ENCODE data around the gene NFS1. TPM values are rescaled to one million over a fixed set of nuclear protein-coding genes. Genes with fewer than 3 reads are reported as not detected.

The NFS1 gene
- total RNA-seq, 1 donor from 2014 or later = 26.0 TPM

DNA sequence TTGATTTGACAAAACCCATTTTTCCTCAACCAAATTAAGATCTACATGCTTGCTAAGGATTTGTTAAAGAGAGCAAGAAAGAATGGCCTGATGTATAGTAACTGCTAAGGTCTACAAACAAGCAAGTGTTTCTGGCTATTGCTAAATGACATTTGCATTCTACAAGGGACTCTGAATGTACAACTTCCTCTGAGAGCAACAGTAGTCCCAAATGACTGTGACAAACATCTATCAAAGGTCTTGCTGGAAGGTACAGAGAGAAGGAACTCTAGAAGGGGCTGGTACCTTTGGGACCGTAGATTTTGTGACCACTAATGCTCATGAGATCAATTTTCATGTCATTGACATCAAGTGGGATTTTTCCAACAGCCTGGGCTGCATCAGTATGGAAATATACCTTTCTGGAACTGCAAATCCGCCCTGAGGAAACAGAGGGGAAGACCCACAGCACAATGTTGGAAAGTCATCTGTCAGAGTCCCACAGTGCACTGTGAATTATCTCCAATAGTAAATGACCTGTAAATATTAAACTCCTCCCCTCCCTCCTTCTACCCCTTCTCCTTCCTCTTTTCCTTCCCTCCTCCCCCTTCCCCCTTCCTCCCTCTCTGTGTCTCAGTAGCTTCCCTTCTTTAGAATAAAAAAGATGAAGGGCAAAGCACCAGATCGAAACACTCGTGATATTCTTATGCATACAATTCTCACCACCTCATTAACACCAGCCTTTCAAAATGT is 18.5 kb downstream of the NFS1 start:
- H3K36me3 Mint-ChIP-seq (ENCODE audit: unreplicated experiment) = peaks cover 11% of the 10 kb centered on the region
- no peak for DNase-seq (ENCODE audit: extremely low spot score, unreplicated experiment)
- H3K27me3 Mint-ChIP-seq (ENCODE audit: unreplicated experiment) = no peaks in the 10 kb centered on the region
- H3K9me3 Mint-ChIP-seq (ENCODE audit: unreplicated experiment) = no peaks in the 10 kb centered on the region
- H3K4me1 Mint-ChIP-seq (ENCODE audit: unreplicated experiment) = no peaks in the 10 kb centered on the region
- H3K27ac Mint-ChIP-seq (ENCODE audit: unreplicated experiment) = no peak overlapping the region
- TF ChIP-seq, protein P1, sequence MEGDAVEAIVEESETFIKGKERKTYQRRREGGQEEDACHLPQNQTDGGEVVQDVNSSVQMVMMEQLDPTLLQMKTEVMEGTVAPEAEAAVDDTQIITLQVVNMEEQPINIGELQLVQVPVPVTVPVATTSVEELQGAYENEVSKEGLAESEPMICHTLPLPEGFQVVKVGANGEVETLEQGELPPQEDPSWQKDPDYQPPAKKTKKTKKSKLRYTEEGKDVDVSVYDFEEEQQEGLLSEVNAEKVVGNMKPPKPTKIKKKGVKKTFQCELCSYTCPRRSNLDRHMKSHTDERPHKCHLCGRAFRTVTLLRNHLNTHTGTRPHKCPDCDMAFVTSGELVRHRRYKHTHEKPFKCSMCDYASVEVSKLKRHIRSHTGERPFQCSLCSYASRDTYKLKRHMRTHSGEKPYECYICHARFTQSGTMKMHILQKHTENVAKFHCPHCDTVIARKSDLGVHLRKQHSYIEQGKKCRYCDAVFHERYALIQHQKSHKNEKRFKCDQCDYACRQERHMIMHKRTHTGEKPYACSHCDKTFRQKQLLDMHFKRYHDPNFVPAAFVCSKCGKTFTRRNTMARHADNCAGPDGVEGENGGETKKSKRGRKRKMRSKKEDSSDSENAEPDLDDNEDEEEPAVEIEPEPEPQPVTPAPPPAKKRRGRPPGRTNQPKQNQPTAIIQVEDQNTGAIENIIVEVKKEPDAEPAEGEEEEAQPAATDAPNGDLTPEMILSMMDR (IDR thresholded peaks at IDR 0.05) = no peak
- no peak overlapping the region for H3K4me3 Mint-ChIP-seq (ENCODE audit: unreplicated experiment)

DNA sequence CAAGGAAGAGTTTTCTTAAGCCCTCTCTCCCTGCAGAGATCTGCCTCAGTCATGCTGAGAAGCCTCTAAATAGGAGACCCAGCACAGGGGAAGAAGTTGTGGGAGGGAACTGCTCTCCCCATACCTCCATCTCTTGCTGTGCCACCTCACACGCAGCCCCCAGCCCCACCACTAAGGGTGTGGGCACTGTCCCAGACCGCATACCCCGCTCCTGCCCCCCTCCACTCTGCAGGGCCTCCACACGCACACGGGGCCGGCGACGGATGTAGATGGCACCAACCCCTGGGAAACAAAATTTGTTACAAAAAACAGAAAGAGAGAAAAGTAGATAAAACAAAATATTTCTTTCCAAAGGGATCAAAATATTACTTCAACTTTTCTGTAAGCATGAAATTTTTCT is 24.2 kb downstream of the NFS1 start:
- Mint-ChIP-seq H3K27ac (ENCODE audit: unreplicated experiment) (no peak overlapping the region), H3K9me3 (ENCODE audit: unreplicated experiment) (no peaks in the 10 kb centered on the region)
- DNase-seq (ENCODE audit: extremely low spot score, unreplicated experiment) = peak; percentile 48

DNA sequence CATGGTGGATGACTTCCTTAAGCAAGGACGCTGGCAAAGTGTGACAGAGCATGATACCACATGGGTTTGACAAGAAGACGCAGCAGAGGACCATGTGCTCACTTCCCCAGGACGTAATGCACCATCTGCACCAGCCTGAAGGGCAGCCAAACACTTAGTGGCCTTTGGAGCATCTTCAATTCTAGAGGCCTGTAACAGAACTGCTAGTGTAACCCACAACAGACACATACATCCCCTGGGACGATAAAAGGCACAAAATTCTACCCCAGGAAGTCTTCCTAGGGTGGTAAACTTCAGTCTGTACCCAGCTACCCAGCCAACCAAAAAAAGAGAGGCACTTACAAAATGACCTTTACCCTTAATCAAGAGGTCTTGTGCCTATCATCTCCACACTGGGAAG is 25.3 kb downstream of the NFS1 start:
- Mint-ChIP-seq H3K4me1 (ENCODE audit: unreplicated experiment) (no peaks in the 10 kb centered on the region), H3K9me3 (ENCODE audit: unreplicated experiment) (no peaks in the 10 kb centered on the region), H3K36me3 (ENCODE audit: unreplicated experiment) (peaks cover 41% of the 10 kb centered on the region), H3K27me3 (ENCODE audit: unreplicated experiment) (no peaks in the 10 kb centered on the region), H3K27ac (ENCODE audit: unreplicated experiment) (no peak overlapping the region), H3K4me3 (ENCODE audit: unreplicated experiment) (no peak overlapping the region)
- TF ChIP-seq, protein P1 (IDR thresholded peaks at IDR 0.05) = no peak
- peak; percentile 44 for DNase-seq (ENCODE audit: extremely low spot score, unreplicated experiment)

More for the DNA sequence above, 24.2 kb downstream of the NFS1 start:
- Mint-ChIP-seq H3K4me3 (ENCODE audit: unreplicated experiment) (no peak overlapping the region), H3K4me1 (ENCODE audit: unreplicated experiment) (no peaks in the 10 kb centered on the region), H3K36me3 (ENCODE audit: unreplicated experiment) (peaks cover 32% of the 10 kb centered on the region), H3K27me3 (ENCODE audit: unreplicated experiment) (no peaks in the 10 kb centered on the region)
- TF ChIP-seq, protein P1 (IDR thresholded peaks at IDR 0.05) = no peak

- Mint-ChIP-seq H3K4me1 (ENCODE audit: unreplicated experiment) (peaks cover 4% of the 10 kb centered on the region), H3K9me3 (ENCODE audit: unreplicated experiment) (no peaks in the 10 kb centered on the region), H3K27ac (ENCODE audit: unreplicated experiment) (no peak overlapping the region), H3K4me3 (ENCODE audit: unreplicated experiment) (no peak overlapping the region), H3K36me3 (ENCODE audit: unreplicated experiment) (peaks cover 43% of the 10 kb centered on the region), H3K27me3 (ENCODE audit: unreplicated experiment) (no peaks in the 10 kb centered on the region)
- TF ChIP-seq, protein P1 (IDR thresholded peaks at IDR 0.05) = no peak
- DNase-seq (ENCODE audit: extremely low spot score, unreplicated experiment) = peak; percentile 60
Observed at GRCh38 chr20:35669681-35670080, 29.5 kb downstream of the NFS1 start.

GRCh38 chr20:35669221-35669620 is 29.9 kb downstream of the NFS1 start:
- peak; percentile 30 for DNase-seq (ENCODE audit: extremely low spot score, unreplicated experiment)
- H3K27me3 Mint-ChIP-seq (ENCODE audit: unreplicated experiment) = no peaks in the 10 kb centered on the region
- H3K4me1 Mint-ChIP-seq (ENCODE audit: unreplicated experiment) = peaks cover 4% of the 10 kb centered on the region
- H3K9me3 Mint-ChIP-seq (ENCODE audit: unreplicated experiment) = no peaks in the 10 kb centered on the region
- no peak overlapping the region for H3K27ac Mint-ChIP-seq (ENCODE audit: unreplicated experiment)
- TF ChIP-seq, protein P1 (IDR thresholded peaks at IDR 0.05) = no peak
- peaks cover 42% of the 10 kb centered on the region for H3K36me3 Mint-ChIP-seq (ENCODE audit: unreplicated experiment)
- H3K4me3 Mint-ChIP-seq (ENCODE audit: unreplicated experiment) = no peak overlapping the region

Measured in osteocyte (in vitro differentiated cells).